A549 (cell line): Measurements from ENCODE around the gene STPG4.

Source experiments
- POLR2A ChIP-seq: IDR thresholded peaks from 2 replicates; pipeline ENCODE4 v1.6.1; 2012; ENCODE audit warnings: mild to moderate bottlenecking, low read length
- TF ChIP-seq, protein P1 (sequence below): IDR thresholded peaks from 2 replicates; pipeline ENCODE4 v1.6.1; 2012

DNA sequence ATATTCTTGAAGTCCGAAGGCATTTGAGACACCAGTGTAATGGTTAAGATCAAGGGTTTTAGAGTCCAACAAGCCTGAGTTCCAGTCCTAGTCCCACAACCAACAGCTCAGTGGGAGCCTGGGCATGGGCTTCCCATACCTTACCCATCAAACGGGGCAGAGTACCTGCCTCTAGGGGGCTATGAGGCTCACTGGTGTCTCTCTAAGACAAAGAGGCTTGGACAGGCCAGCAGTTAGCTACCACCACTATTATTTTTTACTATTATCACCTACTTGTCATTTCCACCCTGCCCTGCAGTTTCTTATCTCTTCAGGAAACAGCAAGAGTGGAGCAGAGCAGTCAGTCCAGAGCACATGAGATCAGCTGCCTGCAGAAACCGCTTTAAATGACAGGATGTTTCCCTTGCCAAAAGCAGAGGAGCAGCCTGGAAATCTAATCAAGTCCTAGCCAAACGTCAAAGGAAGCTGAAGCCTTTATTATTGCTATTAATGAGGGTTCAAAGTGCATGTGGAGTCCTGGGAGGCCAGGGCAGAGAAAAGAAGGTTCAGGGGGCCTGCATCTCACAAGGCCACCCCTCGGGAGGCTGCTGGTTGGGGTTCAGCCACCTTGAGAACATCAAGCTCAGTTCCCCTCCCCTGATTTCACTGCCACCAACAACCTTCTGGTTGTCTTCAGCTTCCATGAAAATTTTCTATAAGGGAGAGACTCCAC is 66.6 kb downstream of the STPG4 start:
- TF ChIP-seq, protein P1, sequence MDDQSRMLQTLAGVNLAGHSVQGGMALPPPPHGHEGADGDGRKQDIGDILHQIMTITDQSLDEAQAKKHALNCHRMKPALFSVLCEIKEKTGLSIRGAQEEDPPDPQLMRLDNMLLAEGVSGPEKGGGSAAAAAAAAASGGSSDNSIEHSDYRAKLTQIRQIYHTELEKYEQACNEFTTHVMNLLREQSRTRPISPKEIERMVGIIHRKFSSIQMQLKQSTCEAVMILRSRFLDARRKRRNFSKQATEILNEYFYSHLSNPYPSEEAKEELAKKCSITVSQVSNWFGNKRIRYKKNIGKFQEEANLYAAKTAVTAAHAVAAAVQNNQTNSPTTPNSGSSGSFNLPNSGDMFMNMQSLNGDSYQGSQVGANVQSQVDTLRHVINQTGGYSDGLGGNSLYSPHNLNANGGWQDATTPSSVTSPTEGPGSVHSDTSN, result no peak
- no peak for TF ChIP-seq POLR2A
